K562 (cell line): Measurements from ENCODE around the gene DEDD2.

Source experiments
- CEBPG ChIP-seq, 3 experiments: fragments of 200-800 bp in 1 of 3; sonication (Bioruptor generic) in 1 of 3; sonication (generic) in 1 of 3; formaldehyde crosslinking in 1 of 3; IDR thresholded peaks in 2 of 3; conservative IDR thresholded peaks in 1 of 3; 2 replicates each; pipeline versions ENCODE4 v1.6.1 to v1.8.0; 2016 to 2022; ENCODE audit warnings: missing compliant biosample characterization in 2 of 3, missing genetic modification characterization in 2 of 3, mild to moderate bottlenecking in 1 of 3, missing genetic modification reagents in 1 of 3
- EGR1 ChIP-seq: fragments of 450-650 bp; conservative IDR thresholded peaks from 2 replicates; pipeline ENCODE4 v1.6.1; 2017; ENCODE audit warnings: mild to moderate bottlenecking
- GTF2A2 ChIP-seq: IDR thresholded peaks from 2 replicates; pipeline ENCODE4 v1.6.1; 2016; ENCODE audit warnings: mild to moderate bottlenecking, missing genetic modification characterization, missing compliant biosample characterization
- TF ChIP-seq, protein P1 (sequence below): sonication (generic); formaldehyde crosslinking; IDR thresholded peaks from 2 replicates; pipeline ENCODE4 v1.9.0; 2022; ENCODE audit warnings: mild to moderate bottlenecking, missing genetic modification reagents
- TF ChIP-seq, protein P2 (sequence below), 3 experiments: IDR thresholded peaks in 2 of 3; conservative IDR thresholded peaks in 1 of 3; 2 replicates each; pipeline ENCODE4 v1.5.1; 2011 to 2012; ENCODE audit warnings: low read length in 3 of 3, mild to moderate bottlenecking in 3 of 3, control low read depth in 2 of 3, improper control_type of control experiment in 1 of 3, inconsistent platforms in 1 of 3, low read depth in 1 of 3, mixed read lengths in 1 of 3, moderate library complexity in 1 of 3; ENCODE audit not compliant: insufficient read depth in 2 of 3

DNA sequence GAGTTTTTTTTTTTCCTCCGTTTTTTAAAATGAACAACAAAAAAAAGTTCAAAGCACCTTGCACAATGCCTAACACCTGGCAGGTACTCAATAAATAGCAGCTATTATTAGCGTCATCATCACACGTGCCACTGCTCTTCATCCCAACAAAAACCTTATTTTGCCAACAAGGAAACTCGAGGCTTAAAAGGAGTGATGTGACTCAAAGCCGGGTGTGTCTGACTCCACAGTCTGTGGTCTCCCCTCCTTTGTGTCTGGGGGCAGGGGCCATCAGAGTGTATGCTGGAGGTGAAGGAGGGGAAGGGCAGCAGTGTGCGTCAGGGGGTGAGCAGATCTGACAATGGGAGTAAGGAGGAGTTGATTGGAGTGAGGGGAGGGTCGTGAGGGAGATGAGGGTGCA is 51.2 kb downstream of the DEDD2 start:
- TF ChIP-seq GTF2A2 (tag) (no peak), EGR1 (no peak), CEBPG (CRISPR knock-in tag; IDR thresholded peaks at IDR 0.05) (no peak), CEBPG (tag; conservative IDR thresholded peaks at IDR 0.05 in 1 of 2, IDR thresholded peaks at IDR 0.05 in 1 of 2) (no peak)
- TF ChIP-seq, protein P1, sequence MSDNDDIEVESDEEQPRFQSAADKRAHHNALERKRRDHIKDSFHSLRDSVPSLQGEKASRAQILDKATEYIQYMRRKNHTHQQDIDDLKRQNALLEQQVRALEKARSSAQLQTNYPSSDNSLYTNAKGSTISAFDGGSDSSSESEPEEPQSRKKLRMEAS = no peak
- TF ChIP-seq, protein P2, sequence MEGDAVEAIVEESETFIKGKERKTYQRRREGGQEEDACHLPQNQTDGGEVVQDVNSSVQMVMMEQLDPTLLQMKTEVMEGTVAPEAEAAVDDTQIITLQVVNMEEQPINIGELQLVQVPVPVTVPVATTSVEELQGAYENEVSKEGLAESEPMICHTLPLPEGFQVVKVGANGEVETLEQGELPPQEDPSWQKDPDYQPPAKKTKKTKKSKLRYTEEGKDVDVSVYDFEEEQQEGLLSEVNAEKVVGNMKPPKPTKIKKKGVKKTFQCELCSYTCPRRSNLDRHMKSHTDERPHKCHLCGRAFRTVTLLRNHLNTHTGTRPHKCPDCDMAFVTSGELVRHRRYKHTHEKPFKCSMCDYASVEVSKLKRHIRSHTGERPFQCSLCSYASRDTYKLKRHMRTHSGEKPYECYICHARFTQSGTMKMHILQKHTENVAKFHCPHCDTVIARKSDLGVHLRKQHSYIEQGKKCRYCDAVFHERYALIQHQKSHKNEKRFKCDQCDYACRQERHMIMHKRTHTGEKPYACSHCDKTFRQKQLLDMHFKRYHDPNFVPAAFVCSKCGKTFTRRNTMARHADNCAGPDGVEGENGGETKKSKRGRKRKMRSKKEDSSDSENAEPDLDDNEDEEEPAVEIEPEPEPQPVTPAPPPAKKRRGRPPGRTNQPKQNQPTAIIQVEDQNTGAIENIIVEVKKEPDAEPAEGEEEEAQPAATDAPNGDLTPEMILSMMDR (IDR thresholded peaks at IDR 0.05 in 2 of 3, conservative IDR thresholded peaks at IDR 0.05 in 1 of 3; ENCODE audit: insufficient read depth in 2 of 3, low read depth in 1 of 3, low read length in 3 of 3) = no peak
